Right ventricle myocardium inferior (tissue), 1 donor: ENCODE data around the gene PRKAG2. TPM values are rescaled to one million over a fixed set of nuclear protein-coding genes. Genes with fewer than 3 reads are reported as not detected.
"Not testable (repeated sequence)": the region's sequence is repeated elsewhere in the genome, so short reads cannot be mapped to it uniquely, and the experiment has no call there.

Experiments used
- ATAC-seq: fragments of 200-7000 bp; cut with Tn5 transposase; one replicate; pipeline ENCODE4 v1.9.1; 2020; ENCODE audit warnings: mild to moderate bottlenecking, moderate library complexity
- DNase-seq: peaks from one replicate; pipeline ENCODE4 v3.0.0; 2021; ENCODE audit errors: missing footprints
- intact Hi-C: fragments of 100-400 bp; cut with DNase I; formaldehyde crosslinking; loops from one replicate; pipeline ENCODE4 v1.11.0; 2022
- long read RNA-seq: library from polyadenylated mRNA; unstranded; transcript quantifications from one replicate; pipeline ENCODE4 v2.0.0, GENCODE V29; 2021
- total RNA-seq: library from RNA; stranded (reverse); fragmentation: NEBNext Ultra II Directional; extraction: Animal tissue kit (Norgen Biotek cat#: 25700); gene quantifications from one replicate; pipeline ENCODE4 v1.2.1, GENCODE V29; 2021
- donor health status: DM: no; HTN: yes; CAD: no; lungs with severe emphysema.

Gene PRKAG2
- total RNA-seq = 122 TPM
- long read RNA-seq, transcript PRKAG2-203 (12 exons, 2,318 nt) = major isoform, 19 of 37 reads
- long read RNA-seq, partial matches to known transcripts = 9 of 37 reads
- long read RNA-seq, other reads (novel, unspliced or antisense) = 9 of 37 reads

DNA sequence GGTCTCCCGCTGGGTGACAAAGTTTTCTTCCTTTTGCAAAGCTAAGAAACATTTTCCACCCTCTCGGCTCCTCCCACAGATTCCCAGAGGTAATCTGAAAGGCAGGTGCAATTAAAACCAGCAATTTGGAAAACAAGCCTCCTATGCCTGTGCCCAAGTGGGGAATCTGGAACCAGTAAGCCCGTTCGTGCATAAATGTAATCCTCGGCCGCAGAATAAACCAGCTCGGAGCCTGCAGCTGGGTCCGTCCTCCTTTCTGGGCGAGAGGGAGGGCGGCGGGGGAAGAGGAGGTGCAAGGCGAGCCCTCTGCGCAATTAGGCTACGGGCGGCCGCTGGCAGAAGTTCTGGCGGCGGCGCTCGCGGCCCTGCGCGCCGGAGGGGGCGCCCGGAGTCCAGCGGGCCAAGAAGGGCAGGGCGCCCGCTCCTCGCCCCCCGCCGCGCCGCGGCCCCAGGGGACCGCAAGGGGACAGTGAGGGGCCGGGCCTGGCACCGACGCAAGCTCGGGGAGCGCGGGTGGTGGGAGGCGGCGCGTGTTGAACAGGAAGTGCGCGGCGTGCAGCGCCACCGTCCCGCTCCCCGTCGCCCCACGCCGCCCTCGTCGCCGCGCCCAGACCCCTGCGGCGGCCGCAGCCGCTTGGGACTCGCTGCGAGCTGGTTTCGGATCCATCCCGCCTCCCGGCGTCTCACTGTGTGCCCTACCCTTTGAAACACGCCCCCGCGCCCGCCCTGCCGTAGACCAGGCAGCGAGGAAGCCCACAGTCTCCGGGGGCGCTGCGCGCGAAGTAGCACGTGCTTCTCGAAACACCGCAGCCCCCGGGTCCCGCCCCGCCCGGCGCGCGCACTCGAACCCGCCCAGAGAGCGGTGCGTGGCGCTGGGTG lies at the start of gene PRKAG2:
TSS of gene PRKAG2 (minus strand) at position 217 of the 879 bp plus-strand sequence. CDS start 495 bp downstream, outside the sequence.
- ATAC-seq (peak; percentile 49), DNase-seq (peak; percentile 89)
- intact Hi-C loops = loop anchor here (5.0 kb wide), 1 partner anchor 55 kb away; no protein-coding TSS in a partner anchor

DNA sequence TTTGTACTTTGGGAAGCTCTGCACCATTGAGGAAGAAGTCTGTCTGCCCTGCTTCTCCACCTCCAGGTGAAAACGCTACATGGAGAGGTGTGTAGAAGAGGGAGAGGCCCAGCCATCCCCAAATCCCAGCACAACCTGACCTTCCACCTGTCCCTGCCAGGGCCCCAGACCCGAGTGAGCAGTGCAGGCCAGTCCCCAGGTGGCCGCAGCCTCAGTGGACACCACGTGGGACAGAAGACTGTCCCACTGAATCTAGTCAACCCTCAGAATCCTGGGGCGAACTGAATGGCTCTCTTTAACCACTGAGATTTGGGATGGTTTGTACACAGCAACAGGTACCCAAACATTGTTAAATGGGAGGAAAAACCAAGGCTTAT lies 49.4 kb upstream of the PRKAG2 start:
- intact Hi-C loops = no loop called here
- ATAC-seq (no peak), DNase-seq (no peak)

DNA sequence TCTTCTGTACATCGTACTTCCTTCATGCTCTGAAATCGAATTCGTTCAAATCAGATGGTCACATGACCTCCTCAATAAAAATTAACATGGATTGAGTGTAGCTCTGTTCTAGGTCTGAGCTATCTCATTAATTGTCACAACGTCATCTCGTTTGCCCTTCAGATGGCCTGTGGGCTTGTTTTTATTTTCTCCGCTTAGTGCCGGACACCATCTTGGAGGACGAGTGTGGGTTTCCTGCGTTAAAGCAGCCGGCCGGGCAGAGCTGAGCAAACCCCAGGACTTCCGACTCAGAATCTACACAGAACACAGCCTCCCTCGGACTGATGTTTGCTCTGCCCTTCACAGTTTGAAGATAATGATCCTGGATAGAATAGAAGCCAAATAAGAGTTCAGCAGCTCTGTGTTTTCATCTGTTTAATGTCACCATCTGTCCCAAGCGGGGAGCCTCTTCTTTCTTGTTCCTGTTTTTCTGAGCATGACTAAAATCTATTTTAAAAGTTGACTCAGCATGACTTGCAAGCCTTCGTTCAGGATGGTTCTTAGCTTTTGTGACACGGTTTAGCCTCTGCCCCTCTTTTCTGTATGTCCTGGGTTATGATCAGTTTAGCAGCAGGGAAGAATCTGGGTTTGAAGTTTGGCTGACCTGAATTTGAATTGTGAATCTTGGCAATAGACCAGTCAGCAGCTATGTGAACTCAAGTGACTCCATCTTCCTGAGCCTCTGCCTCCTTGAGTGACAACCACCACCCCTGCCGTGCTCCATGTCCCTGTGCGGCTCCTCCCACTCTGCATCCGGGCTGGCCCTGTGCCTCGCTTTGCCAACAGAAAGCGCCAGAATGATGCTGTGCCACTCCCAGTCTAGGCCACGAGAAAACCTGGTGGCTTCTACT lies 48.8 kb upstream of the PRKAG2 start:
- intact Hi-C loops = no loop called here
- DNase-seq = peak; percentile 88
- ATAC-seq = peak; percentile 60

DNA sequence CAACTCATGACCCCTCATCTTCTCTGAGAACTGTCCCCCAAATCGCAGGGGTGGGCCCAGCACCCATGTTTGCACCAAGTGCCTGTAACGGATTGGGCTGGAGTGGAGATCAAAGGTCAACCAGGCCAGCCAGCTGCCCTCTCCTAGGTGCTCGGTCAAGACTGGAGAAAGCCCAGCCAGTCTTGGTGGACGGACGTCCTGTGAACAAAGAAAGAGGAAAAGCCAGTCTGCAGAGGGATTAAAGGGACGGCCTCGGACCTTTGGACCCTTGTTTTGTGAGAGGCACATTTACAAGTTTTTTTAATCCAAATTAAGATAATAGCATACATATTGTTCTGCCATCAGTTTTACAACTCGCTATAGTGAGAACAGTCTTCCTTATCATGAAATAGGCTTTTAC lies 47.6 kb upstream of the PRKAG2 start:
- DNase-seq (no peak), ATAC-seq (no peak)
- intact Hi-C loops = no loop called here

DNA sequence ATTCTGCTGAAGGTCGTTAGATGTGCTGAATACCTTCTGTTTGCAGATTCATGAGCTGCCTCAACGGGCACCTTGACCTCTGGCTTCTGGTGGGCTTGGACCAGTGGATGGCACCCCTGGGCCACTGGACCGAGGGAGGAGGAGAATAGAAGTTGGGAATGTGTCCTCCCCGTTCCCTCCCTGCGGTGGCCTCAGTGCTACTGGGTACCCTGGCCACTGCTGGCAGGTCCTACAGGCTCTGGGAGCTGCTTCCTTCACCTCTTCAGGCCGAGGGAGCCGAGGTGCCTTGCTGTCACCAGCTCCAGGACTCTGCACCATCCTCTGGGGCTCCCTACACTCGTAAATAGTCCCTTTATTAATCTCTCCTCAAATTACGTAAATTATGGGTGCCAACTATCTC lies 47.1 kb upstream of the PRKAG2 start:
- intact Hi-C loops = no loop called here
- no peak for ATAC-seq
- no peak for DNase-seq

DNA sequence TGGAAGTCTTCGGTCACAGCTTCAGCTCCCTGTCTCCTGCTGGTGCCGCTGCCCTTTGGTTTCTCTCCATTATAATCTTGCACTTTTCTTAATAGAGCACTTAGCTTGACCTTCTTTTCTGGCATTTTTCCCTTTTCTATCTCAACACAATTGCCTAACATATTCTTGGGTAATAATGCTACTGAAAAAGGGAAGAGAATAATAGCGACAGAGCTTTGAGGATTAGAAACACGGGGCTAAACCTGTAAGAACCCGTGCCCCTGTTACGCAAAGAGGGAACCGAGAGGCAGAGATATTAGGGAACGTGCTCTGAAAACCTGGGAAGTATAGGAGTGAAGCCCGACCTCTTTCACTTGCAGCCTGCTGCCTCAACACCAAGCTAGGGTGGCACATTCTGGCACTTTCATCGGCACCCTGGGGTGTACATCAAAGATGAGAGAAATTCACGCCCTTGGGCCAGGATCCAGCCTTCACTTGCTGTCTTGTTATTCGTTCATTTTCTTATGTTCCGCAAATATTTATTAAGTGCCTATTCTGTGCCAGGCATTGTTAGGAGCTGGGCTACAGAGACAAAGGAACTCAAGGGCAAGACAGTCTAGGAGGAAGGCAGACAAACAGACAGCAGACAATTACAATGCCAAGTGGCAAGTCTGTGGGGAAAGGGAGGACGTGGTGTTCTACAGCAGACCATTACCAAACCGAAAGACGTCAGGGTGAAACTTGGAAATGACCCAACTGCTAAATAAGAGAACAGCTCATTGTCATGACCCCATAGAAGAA lies 46.4 kb upstream of the PRKAG2 start:
- DNase-seq (no peak), ATAC-seq (peak; percentile 61)
- intact Hi-C loops = no loop called here

DNA sequence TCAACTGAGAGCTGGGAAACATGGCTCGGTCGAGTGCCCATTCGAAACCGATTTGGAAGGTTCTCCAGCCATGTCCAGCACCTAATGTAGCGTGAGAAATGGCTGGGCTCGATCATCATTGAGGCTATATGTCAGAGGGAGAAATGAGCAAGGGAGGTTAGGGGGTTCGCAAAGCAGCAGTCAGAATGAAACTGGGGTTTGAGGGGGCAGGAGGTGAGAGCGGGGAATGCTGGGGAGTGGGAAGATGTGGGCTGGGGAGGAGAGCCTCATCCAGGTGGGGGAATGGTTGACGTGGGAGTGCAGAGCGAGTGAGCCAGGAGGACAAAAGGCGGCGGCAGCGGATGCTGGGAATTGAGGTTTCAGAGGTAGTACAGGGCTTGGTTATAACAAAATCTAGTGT lies 44.5 kb upstream of the PRKAG2 start:
- intact Hi-C loops = no loop called here
- ATAC-seq = no peak
- no peak for DNase-seq

DNA sequence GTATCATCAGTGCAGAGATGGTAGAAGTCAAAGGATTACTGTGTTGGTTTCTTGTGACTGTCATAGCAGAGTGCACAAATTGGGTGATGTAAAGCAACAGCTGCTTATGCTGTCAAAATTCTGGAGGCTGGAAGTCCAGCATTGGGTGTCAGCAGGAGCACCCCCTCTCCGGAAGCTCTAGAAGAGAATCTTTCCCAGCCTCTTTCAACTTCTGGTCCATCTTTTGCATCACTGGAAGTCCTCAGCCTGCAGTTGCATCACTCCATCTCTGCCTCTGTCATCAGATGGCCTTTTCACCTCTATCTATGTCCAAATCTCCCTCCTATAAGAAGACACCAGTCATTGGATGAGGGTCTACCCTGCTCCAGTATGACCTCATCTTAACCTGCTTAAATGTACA lies 43.6 kb upstream of the PRKAG2 start:
- intact Hi-C loops = no loop called here
- DNase-seq (no peak), ATAC-seq (no peak)

DNA sequence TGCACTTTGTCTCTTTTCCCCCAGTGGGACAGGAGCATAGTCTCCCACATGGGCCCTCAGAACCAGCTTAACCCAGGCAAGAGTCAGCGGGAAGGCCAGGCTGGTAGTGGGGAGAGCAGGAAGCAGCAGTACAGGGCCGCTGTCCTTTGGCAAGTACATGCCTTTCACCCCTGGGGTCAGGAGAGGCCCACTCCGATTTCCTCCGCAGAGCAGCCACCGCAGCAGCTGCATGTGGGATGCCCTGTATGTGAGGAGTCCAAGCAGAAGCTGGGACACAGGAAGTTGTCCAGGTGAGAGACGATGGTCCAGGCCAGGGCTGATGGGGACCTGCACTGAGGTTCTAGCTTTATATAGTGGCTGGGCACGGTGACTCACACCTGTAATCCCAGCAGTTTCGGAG lies 42.7 kb upstream of the PRKAG2 start:
- DNase-seq = no peak
- intact Hi-C loops = no loop called here
- ATAC-seq = no peak

DNA sequence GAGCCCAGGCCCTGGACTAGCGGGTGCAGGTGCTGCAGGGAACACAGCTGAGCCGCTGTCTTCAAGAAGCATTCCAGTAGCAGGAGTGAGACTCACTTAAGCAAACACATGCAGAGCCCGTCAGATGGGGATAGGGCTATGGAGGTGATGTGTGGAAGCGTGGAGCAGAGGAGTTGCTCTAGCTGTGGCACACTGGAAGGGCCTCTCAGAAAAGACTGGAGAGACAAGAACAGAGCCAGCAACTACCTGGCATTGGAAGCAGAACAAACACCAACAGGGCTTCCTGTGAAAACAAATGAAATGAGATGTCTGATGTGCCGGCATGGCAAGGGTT lies 41.6 kb upstream of the PRKAG2 start:
- intact Hi-C loops = no loop called here
- no peak for ATAC-seq
- DNase-seq = no peak

DNA sequence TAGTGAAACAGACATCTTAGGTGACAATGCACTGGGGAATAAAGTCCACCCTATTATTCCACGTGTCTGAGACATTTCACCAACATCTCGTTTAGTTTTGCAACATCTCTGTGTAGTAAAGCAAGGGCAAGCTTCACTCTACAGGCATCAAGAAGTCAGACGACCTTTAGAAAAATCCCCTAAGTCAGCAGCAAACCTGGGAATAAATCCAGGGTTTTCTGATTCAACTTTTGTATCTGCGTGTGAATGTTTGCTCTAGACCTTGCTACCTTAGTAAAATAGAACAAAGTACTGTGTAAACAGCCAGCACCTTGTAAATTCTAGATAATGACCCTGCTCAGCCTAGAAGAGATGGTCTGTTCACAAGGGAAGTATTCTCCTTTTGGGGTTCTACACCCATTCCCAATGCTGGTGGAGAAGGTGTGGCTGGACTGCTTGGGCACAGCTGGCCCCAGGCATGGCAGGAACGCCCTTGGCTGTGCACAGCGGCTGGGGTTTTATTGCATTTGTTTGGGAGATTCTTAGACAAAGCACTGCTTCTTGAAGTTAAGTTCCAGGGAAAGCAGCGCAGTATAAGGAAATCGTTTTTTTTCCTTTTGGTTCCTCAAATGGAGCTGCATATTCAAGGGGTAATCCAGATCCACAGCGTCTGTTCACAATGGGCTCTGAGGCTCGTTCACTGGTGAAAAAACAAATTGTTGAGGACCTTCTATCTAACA lies 41.0 kb upstream of the PRKAG2 start:
- no peak for DNase-seq
- ATAC-seq = peak; percentile 47
- intact Hi-C loops = no loop called here

DNA sequence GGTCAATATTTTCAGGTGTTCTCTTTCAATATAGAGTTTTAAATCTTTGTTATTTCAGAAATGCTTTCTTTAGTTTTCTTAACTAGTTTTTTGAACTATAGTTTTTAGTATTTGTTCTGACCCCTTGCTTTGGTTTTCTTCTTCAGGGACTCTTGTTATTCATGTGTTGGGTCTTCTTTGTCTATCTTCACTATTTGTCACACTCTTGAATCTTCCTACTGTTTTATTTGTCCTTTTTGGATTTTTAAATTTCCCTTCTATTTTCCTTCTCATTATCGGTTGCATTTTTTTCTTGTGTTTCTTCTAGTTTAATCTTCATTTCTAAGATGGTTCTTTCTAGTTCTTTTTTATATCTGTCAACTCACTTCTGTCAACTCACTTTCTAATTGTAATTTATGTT lies 37.1 kb upstream of the PRKAG2 start:
- no peak for ATAC-seq
- intact Hi-C loops = no loop called here
- no peak for DNase-seq

DNA sequence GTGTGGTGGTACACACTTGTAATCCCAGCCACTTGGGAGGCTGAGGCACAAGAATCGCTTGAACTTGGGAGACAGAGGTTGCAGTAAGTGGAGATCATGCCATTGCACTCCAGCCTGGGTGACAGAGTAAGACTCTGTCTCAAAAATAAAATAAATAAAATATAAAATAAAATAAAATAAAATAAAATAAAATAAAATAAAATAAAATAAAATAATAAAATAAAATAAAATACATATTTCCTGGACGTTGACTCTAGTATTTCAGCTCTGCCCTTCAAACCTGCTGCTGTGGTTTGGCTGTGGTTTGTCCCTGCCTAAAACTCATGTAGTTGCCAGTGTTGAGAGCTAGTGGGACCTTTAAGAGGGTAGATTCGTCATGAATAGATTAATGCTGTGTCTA lies 33.7 kb upstream of the PRKAG2 start:
- DNase-seq, intact Hi-C loops, ATAC-seq: not testable (repeated sequence)

DNA sequence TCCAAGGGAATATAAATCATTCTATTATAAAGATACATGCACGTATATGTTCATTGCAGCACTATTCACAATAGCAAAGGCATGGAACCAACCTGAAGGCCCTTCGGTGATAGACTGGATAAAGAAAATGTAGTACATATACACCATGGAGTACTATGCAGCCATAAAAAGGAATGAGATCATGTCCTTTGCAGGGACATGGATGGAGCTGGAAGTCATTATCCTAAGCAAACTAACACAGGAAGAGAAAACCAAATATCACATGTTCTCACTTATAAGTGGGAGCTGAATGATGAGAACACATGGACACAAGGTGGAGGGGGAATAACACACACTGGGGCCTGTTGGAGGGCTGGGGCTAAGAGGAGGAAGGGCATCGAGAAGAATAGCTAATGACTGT lies 30.2 kb upstream of the PRKAG2 start:
- intact Hi-C loops, ATAC-seq, DNase-seq: not testable (repeated sequence)

DNA sequence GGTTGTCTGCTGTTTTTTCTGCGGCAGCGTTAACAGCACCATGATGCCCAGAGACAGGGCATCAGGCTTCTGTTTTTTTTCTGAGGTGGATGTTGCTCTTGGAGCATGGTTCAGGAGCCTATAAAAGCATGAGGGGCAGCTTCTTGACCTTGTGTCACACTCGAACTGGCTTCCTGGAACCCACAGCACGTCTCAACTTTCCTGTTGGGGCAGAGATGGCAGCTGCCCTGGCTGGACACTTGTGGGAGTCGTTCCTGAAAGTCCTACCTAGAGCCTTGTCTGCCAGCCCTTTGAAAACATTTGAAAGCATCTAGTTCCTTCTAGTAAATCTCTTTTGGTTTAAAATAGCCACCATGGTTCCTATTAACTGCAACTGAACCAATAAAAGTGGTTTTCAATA lies 28.9 kb upstream of the PRKAG2 start:
- ATAC-seq = no peak
- intact Hi-C loops = no loop called here

DNA sequence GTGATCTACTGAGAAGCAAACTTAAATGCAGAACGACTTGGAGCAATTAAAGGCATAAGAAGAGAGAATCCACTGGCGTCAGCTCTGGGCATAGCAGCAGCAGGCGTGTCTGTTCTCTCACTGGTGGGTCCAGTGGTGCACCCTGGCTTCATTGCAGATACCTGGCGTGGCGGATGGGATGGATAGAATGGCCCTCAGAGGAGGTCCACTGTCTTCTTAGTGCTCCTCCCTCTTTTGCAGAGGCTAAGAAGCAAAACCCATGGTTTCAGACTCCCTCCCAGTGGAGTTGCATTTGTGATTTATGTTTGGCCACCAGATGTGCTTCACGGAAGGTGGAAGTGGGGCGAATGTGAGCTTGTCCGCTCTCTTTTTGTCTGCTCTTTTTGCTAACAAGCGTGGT lies 28.4 kb upstream of the PRKAG2 start:
- ATAC-seq = no peak
- intact Hi-C loops = no loop called here
- DNase-seq = no peak

More for the DNA sequence above, 28.9 kb upstream of the PRKAG2 start:
- no peak for DNase-seq

DNA sequence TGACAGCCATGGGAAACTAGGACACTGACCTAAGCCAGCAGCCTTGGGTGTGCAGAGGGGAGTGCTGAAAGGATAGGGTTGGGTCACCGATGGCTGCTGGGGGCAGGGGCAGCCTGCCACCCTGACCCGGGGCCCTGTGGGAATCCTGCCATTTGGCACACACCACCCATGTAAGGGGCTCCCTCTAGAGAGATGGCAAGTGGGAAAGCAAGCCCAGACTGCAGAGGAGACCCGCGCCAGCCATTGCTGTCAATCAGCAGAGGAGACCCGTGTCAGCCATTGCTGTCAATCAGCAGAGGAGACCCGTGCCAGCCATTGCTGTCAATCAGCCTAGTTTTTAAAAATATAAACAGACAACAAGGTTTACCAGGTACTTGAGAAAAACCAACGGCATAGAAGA lies 27.4 kb upstream of the PRKAG2 start:
- intact Hi-C loops = no loop called here
- no peak for DNase-seq

DNA sequence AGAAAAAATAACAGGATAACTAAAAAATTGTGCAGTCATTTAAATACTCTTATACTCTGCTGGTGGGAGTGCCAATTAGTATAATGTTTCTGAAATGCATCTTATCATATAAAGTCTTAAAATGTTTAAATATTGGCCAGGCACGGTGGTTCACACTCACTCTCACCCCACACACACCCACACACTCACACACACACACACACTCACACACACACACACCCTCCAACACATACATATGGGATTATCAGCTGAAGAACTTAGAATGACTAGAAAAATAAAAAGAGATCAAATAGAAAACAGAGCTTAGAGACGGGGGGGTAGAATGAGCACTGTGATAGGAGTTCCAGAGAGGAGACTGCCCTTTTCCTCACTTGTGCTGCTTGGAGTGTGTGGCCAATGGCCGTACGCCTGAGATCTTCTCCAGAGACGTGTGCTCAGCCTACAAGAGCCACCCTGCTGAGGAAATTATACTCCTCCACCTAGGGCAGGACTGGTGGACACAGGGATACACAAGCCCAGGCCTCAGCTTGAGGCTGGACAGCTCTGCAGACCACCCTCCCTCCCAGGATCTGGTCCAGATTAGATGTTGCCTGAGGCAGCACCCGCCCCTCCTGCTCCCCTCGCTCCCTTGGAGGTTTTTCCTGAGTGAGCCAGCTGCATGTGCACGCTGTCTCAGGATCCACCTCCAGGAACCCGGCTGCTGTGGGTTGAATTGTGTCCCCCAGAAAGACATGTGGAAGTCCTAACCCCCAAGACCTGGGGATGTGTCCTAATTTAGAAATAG lies 26.5 kb upstream of the PRKAG2 start:
- DNase-seq (no peak), ATAC-seq (no peak)
- intact Hi-C loops = no loop called here

More for the DNA sequence above, 27.4 kb upstream of the PRKAG2 start:
- no peak for ATAC-seq
